ENCODE results near the gene SH3YL1.

DNA sequence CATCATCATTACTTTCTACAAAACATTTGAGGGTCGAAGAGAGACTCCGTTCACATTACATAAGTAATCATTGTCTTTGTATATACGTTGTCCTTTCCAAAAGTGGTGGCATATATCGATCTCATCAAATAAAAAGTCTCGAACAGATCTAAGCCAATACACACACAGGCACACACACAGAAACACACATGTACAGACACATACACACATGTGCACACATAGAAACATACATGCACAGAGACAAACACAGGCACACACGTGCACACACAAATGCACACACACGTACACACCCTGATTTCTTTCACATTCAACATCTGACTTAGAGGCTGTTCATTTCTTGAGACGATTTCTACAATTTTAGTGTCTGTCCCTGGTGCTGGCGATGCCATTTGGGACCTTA is 41.5 kb upstream of the SH3YL1 start:
- TF ChIP-seq, protein P1, sequence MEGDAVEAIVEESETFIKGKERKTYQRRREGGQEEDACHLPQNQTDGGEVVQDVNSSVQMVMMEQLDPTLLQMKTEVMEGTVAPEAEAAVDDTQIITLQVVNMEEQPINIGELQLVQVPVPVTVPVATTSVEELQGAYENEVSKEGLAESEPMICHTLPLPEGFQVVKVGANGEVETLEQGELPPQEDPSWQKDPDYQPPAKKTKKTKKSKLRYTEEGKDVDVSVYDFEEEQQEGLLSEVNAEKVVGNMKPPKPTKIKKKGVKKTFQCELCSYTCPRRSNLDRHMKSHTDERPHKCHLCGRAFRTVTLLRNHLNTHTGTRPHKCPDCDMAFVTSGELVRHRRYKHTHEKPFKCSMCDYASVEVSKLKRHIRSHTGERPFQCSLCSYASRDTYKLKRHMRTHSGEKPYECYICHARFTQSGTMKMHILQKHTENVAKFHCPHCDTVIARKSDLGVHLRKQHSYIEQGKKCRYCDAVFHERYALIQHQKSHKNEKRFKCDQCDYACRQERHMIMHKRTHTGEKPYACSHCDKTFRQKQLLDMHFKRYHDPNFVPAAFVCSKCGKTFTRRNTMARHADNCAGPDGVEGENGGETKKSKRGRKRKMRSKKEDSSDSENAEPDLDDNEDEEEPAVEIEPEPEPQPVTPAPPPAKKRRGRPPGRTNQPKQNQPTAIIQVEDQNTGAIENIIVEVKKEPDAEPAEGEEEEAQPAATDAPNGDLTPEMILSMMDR (IDR thresholded peaks at IDR 0.05; ENCODE audit: borderline replicate concordance, extremely low read depth, low read length, poor library complexity, severe bottlenecking), result no peak
- TF ChIP-seq EZH2 (IDR thresholded peaks at IDR 0.05; ENCODE audit: borderline replicate concordance, low read depth, low read length, severe bottlenecking), result no peak
